HCT116 (cell line): Measurements from ENCODE around the gene OVAAL. TPM values are rescaled to one million over a fixed set of nuclear protein-coding genes. Genes with fewer than 3 reads are reported as not detected.

ENCODE experiments used
- ATAC-seq: fragments of 200-7000 bp; cut with Tn5 transposase; 2 replicates; pipeline ENCODE4 v1.9.1; 2020; ENCODE audit warnings: mild to moderate bottlenecking, moderate library complexity
- BruUV-seq: library from RNA; stranded (reverse); fragments of 400-500 nt; replicated peaks from 2 replicates; lab custom pipeline; 2021; lab: Mats Ljungman, UMichigan
- CTCF ChIA-PET: fragments of 300-600 bp; sonication (Branson Sonifier 250); formaldehyde crosslinking; loops from one replicate; lab custom pipeline; 2021; ENCODE audit warnings: antibody characterized with exemption; lab: Charles Lee
- POLR2A ChIA-PET: fragments of 300-600, 350-600 bp; sonication (Branson Sonifier 250); formaldehyde crosslinking; loops from one replicate; lab custom pipeline; 2021; ENCODE audit warnings: antibody characterized with exemption; lab: Charles Lee
- RAD21 ChIA-PET, 2 experiments: fragments of 300-600 bp; sonication (Branson Sonifier 250); formaldehyde crosslinking; loops; one replicate each; lab custom pipeline; 2023; ENCODE audit warnings: low total read pairs in 2 of 2; ENCODE audit not compliant: uncharacterized antibody in 2 of 2, unreplicated experiment in 2 of 2, low non-redundant PET in 1 of 2; lab: Charles Lee
- DNase-seq: peaks from one replicate; pipeline ENCODE4 v3.0.0-alpha.2; 2010; ENCODE audit warnings: low read depth, low spot score
- H2AFZ ChIP-seq: fragments of 200-600 bp; shearing (Covaris generic), sonication (generic); 2 replicates; pipeline ENCODE4 v1.6.1; 2017; ENCODE audit warnings: low read depth, mixed run types, mixed read lengths, antibody characterized with exemption, low read length; ENCODE audit not compliant: poor library complexity, severe bottlenecking
- H3K27ac ChIP-seq: 2 replicates; pipeline ENCODE4 v1.5.1; 2012; ENCODE audit warnings: low read depth, low read length
- H3K27me3 ChIP-seq: fragments of 200-600 bp; sonication (generic); 2 replicates; pipeline ENCODE4 v1.6.1; 2016; ENCODE audit warnings: mixed run types, low read length, mixed read lengths; ENCODE audit not compliant: insufficient read depth
- H3K36me3 ChIP-seq, 2 experiments: fragments of 200-500 bp in 1 of 2; fragments of 200-600 bp in 1 of 2; sonication (Bioruptor generic) in 1 of 2; sonication (generic) in 1 of 2; 2 replicates each; pipeline versions ENCODE4 v1.5.1 to v1.6.1; 2014 to 2016; ENCODE audit warnings: low read length in 2 of 2, inconsistent platforms in 1 of 2, mixed read lengths in 1 of 2, mixed run types in 1 of 2; ENCODE audit not compliant: insufficient read depth in 2 of 2, control insufficient read depth in 1 of 2
- H3K4me1 ChIP-seq, 2 experiments: fragments of 200-600 bp in 1 of 2; sonication (generic) in 1 of 2; 2 replicates each; pipeline versions ENCODE4 v1.5.1 to v1.6.1; 2012 to 2017; ENCODE audit warnings: low read length in 2 of 2, inconsistent platforms in 1 of 2, mild to moderate bottlenecking in 1 of 2, mixed read lengths in 1 of 2, mixed run types in 1 of 2, moderate library complexity in 1 of 2; ENCODE audit not compliant: insufficient read depth in 2 of 2, control insufficient read depth in 1 of 2
- H3K4me2 ChIP-seq: fragments of 200-600 bp; sonication (generic); 2 replicates; pipeline ENCODE4 v1.6.1; 2017; ENCODE audit warnings: mixed run types, low read length, mixed read lengths
- H3K4me3 ChIP-seq, 2 experiments: fragments of 200-600 bp in 1 of 2; sonication (generic) in 1 of 2; replicated peaks in 1 of 2; 2 replicates each; pipeline ENCODE4 v1.5.1; 2011 to 2016; ENCODE audit warnings: low read length in 2 of 2, control low read depth in 1 of 2, low read depth in 1 of 2, mild to moderate bottlenecking in 1 of 2, mixed read lengths in 1 of 2, mixed run types in 1 of 2
- H3K79me2 ChIP-seq: fragments of 200-600 bp; sonication (generic); 2 replicates; pipeline ENCODE4 v1.6.1; 2017; ENCODE audit warnings: mild to moderate bottlenecking, mixed run types, low read length, moderate library complexity, mixed read lengths; ENCODE audit not compliant: insufficient read depth
- H3K9ac ChIP-seq: fragments of 200-600 bp; sonication (generic); 2 replicates; pipeline ENCODE4 v1.6.1; 2016; ENCODE audit warnings: low read length, mixed read lengths
- H3K9me2 ChIP-seq: fragments of 200-600 bp; sonication (generic), shearing (Covaris generic); 2 replicates; pipeline ENCODE4 v1.6.1; 2017; ENCODE audit warnings: mixed run types, mild to moderate bottlenecking, moderate library complexity; ENCODE audit not compliant: insufficient read depth
- H3K9me3 ChIP-seq, 2 experiments: fragments of 200-500 bp in 1 of 2; fragments of 200-600 bp in 1 of 2; sonication (Bioruptor generic) in 1 of 2; sonication (generic) in 1 of 2; 2 replicates each; pipeline ENCODE4 v1.6.1; 2014 to 2017; ENCODE audit warnings: low read length in 2 of 2, mixed read lengths in 2 of 2, inconsistent platforms in 1 of 2, low read depth in 1 of 2, mild to moderate bottlenecking in 1 of 2, mixed run types in 1 of 2, moderate library complexity in 1 of 2; ENCODE audit not compliant: control insufficient read depth in 1 of 2, insufficient read depth in 1 of 2
- H4K20me1 ChIP-seq: fragments of 200-600 bp; sonication (generic), shearing (Covaris generic); 2 replicates; pipeline ENCODE4 v1.6.1; 2017; ENCODE audit warnings: mixed run types, mild to moderate bottlenecking, moderate library complexity; ENCODE audit not compliant: insufficient read depth
- CBX3 ChIP-seq: IDR thresholded peaks from 2 replicates; pipeline ENCODE4 v1.6.1; 2012; ENCODE audit warnings: low read depth
- EGR1 ChIP-seq: IDR thresholded peaks from 2 replicates; pipeline ENCODE4 v1.6.1; 2012; ENCODE audit warnings: low read depth
- EZH2phosphoT487 ChIP-seq: fragments of 200-600 bp; IDR thresholded peaks from 2 replicates; pipeline ENCODE4 v1.6.1; 2018; ENCODE audit warnings: antibody characterized with exemption, borderline replicate concordance
- FOSL1 ChIP-seq: IDR thresholded peaks from 2 replicates; pipeline ENCODE4 v1.6.1; 2012; ENCODE audit warnings: low read depth
- JUND ChIP-seq: IDR thresholded peaks from 2 replicates; pipeline ENCODE4 v1.6.1; 2012
- POLR2AphosphoS5 ChIP-seq: IDR thresholded peaks from 2 replicates; pipeline ENCODE4 v1.6.1; 2011; ENCODE audit warnings: mild to moderate bottlenecking, low read depth, low read length, moderate library complexity
- RAD21 ChIP-seq: IDR thresholded peaks from 2 replicates; pipeline ENCODE4 v1.6.1; 2012; ENCODE audit warnings: low read depth, mild to moderate bottlenecking
- SRF ChIP-seq: IDR thresholded peaks from 2 replicates; pipeline ENCODE4 v1.6.1; 2012; ENCODE audit warnings: low read depth
- TCF7L2 ChIP-seq: IDR thresholded peaks from 2 replicates; pipeline ENCODE4 v1.7.0; 2011; ENCODE audit warnings: borderline replicate concordance, inconsistent platforms; ENCODE audit not compliant: insufficient read depth, insufficient read length; ENCODE audit errors: extremely low read depth
- YY1 ChIP-seq: IDR thresholded peaks from 2 replicates; pipeline ENCODE4 v1.6.1; 2011; ENCODE audit warnings: low read length, low read depth, moderate library complexity, mild to moderate bottlenecking; ENCODE audit not compliant: insufficient replicate concordance; ENCODE audit errors: extremely low read depth
- ZBTB33 ChIP-seq: IDR thresholded peaks from 2 replicates; pipeline ENCODE4 v1.6.1; 2011; ENCODE audit warnings: mild to moderate bottlenecking, low read length, moderate library complexity; ENCODE audit not compliant: insufficient replicate concordance; ENCODE audit errors: extremely low read depth
- ZFX ChIP-seq: fragments of 450-650 bp; IDR thresholded peaks from 2 replicates; pipeline ENCODE4 v1.6.1; 2017
- ZNF274 ChIP-seq: fragments of 200-500 bp; sonication (Bioruptor generic); IDR thresholded peaks from 2 replicates; pipeline ENCODE4 v1.6.1; 2014; ENCODE audit warnings: mild to moderate bottlenecking, low read depth, low read length, inconsistent platforms
- intact Hi-C: fragments of 100-400 bp; cut with micrococcal nuclease; formaldehyde crosslinking; loops from 2 replicates; pipeline ENCODE4 v1.10.0; 2022
- total RNA-seq: library from RNA; stranded (reverse); gene quantifications from one replicate; pipeline ENCODE4 v1.2.1, GENCODE V29; 2021; ENCODE audit not compliant: unreplicated experiment
- TF ChIP-seq, protein P1 (sequence below), 3 experiments: fragments of 200-600 bp in 1 of 3; sonication (generic) in 1 of 3; IDR thresholded peaks in 2 of 3; conservative IDR thresholded peaks in 1 of 3; 2 replicates each; pipeline ENCODE4 v1.5.1; 2012 to 2017; ENCODE audit warnings: low read depth in 2 of 3, low read length in 2 of 3, antibody characterized with exemption in 1 of 3, borderline replicate concordance in 1 of 3, control low read depth in 1 of 3, mild to moderate bottlenecking in 1 of 3, mixed read lengths in 1 of 3, mixed run types in 1 of 3, moderate library complexity in 1 of 3; ENCODE audit not compliant: insufficient read depth in 1 of 3
- TF ChIP-seq, protein P2 (sequence below): IDR thresholded peaks from 2 replicates; pipeline ENCODE4 v1.6.1; 2012
- TF ChIP-seq, protein P3 (sequence below): IDR thresholded peaks from 2 replicates; pipeline ENCODE4 v1.6.1; 2012; ENCODE audit warnings: low read depth

The OVAAL gene
- total RNA-seq, 1 experiment from 2014 or later: not detected

- Histone ChIP-seq H2AFZ (no peak overlapping the region), H3K4me1 (no peaks in the 10 kb centered on the region), H3K27me3 (no peaks in the 10 kb centered on the region), H3K79me2 (no peaks in the 10 kb centered on the region), H3K27ac (no peak overlapping the region), H3K9ac (no peak overlapping the region), H3K36me3 (no peaks in the 10 kb centered on the region), H3K4me3 (no peak overlapping the region), H4K20me1 (no peaks in the 10 kb centered on the region), H3K4me2 (no peak overlapping the region), H3K9me2 (no peaks in the 10 kb centered on the region), H3K9me3 (no peaks in the 10 kb centered on the region)
- no peak for DNase-seq
- no peak for TF ChIP-seq RAD21
- TF ChIP-seq EGR1: no peak
- no peak for TF ChIP-seq ZNF274
- no peak for TF ChIP-seq EZH2phosphoT487
- no peak for TF ChIP-seq JUND
- TF ChIP-seq FOSL1: no peak
- TF ChIP-seq, protein P1, sequence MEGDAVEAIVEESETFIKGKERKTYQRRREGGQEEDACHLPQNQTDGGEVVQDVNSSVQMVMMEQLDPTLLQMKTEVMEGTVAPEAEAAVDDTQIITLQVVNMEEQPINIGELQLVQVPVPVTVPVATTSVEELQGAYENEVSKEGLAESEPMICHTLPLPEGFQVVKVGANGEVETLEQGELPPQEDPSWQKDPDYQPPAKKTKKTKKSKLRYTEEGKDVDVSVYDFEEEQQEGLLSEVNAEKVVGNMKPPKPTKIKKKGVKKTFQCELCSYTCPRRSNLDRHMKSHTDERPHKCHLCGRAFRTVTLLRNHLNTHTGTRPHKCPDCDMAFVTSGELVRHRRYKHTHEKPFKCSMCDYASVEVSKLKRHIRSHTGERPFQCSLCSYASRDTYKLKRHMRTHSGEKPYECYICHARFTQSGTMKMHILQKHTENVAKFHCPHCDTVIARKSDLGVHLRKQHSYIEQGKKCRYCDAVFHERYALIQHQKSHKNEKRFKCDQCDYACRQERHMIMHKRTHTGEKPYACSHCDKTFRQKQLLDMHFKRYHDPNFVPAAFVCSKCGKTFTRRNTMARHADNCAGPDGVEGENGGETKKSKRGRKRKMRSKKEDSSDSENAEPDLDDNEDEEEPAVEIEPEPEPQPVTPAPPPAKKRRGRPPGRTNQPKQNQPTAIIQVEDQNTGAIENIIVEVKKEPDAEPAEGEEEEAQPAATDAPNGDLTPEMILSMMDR (IDR thresholded peaks at IDR 0.05 in 2 of 3, conservative IDR thresholded peaks at IDR 0.05 in 1 of 3; ENCODE audit: borderline replicate concordance in 1 of 3, insufficient read depth in 1 of 3, low read depth in 2 of 3, low read length in 2 of 3): no peak
- TF ChIP-seq YY1: no peak
- TF ChIP-seq, protein P2, sequence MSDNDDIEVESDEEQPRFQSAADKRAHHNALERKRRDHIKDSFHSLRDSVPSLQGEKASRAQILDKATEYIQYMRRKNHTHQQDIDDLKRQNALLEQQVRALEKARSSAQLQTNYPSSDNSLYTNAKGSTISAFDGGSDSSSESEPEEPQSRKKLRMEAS: no peak
- no peak for TF ChIP-seq ZFX
- TF ChIP-seq, protein P3, sequence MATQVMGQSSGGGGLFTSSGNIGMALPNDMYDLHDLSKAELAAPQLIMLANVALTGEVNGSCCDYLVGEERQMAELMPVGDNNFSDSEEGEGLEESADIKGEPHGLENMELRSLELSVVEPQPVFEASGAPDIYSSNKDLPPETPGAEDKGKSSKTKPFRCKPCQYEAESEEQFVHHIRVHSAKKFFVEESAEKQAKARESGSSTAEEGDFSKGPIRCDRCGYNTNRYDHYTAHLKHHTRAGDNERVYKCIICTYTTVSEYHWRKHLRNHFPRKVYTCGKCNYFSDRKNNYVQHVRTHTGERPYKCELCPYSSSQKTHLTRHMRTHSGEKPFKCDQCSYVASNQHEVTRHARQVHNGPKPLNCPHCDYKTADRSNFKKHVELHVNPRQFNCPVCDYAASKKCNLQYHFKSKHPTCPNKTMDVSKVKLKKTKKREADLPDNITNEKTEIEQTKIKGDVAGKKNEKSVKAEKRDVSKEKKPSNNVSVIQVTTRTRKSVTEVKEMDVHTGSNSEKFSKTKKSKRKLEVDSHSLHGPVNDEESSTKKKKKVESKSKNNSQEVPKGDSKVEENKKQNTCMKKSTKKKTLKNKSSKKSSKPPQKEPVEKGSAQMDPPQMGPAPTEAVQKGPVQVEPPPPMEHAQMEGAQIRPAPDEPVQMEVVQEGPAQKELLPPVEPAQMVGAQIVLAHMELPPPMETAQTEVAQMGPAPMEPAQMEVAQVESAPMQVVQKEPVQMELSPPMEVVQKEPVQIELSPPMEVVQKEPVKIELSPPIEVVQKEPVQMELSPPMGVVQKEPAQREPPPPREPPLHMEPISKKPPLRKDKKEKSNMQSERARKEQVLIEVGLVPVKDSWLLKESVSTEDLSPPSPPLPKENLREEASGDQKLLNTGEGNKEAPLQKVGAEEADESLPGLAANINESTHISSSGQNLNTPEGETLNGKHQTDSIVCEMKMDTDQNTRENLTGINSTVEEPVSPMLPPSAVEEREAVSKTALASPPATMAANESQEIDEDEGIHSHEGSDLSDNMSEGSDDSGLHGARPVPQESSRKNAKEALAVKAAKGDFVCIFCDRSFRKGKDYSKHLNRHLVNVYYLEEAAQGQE: no peak
- TF ChIP-seq ZBTB33: no peak
- no peak for TF ChIP-seq CBX3
- TF ChIP-seq SRF: no peak
- TF ChIP-seq POLR2AphosphoS5: no peak
- no peak for TF ChIP-seq TCF7L2
- ATAC-seq: no peak
- ChIA-PET RAD21 (no interaction called here), CTCF (no interaction called here), POLR2A (no interaction called here)
- BruUV-seq: no TSS peak
- intact Hi-C loops: no loop called here
These were observed 38.8 kb downstream of the OVAAL start for GRCh38 chr1:180597520-180597919.
